ENCODE results near the gene SARDH.

DNA sequence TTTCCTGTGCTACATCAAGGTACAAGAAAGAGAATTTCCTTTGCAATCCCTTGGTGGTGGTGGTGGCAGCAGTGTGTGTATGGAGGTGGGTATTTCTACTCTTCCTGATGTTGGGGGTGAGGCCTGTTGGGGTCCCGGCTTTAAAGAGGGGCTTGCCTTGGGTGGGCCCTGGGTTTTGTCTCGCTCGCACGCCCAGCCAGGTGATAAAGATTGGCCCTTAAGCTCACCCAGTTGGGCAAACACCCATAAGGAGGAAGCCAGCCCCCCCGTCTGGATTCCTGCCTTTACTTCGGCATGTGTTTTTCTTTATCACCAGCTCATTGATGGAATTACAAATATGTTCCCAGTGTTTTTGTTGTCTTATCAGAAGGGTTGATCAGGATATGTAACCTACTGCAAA lies 16.0 kb upstream of the SARDH start:
- TF ChIP-seq, protein P1, sequence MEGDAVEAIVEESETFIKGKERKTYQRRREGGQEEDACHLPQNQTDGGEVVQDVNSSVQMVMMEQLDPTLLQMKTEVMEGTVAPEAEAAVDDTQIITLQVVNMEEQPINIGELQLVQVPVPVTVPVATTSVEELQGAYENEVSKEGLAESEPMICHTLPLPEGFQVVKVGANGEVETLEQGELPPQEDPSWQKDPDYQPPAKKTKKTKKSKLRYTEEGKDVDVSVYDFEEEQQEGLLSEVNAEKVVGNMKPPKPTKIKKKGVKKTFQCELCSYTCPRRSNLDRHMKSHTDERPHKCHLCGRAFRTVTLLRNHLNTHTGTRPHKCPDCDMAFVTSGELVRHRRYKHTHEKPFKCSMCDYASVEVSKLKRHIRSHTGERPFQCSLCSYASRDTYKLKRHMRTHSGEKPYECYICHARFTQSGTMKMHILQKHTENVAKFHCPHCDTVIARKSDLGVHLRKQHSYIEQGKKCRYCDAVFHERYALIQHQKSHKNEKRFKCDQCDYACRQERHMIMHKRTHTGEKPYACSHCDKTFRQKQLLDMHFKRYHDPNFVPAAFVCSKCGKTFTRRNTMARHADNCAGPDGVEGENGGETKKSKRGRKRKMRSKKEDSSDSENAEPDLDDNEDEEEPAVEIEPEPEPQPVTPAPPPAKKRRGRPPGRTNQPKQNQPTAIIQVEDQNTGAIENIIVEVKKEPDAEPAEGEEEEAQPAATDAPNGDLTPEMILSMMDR (IDR thresholded peaks at IDR 0.05) = no peak
- TF ChIP-seq POLR2A (IDR thresholded peaks at IDR 0.05) = no peak
